Measurements from ENCODE around the gene MEDAG.

DNA sequence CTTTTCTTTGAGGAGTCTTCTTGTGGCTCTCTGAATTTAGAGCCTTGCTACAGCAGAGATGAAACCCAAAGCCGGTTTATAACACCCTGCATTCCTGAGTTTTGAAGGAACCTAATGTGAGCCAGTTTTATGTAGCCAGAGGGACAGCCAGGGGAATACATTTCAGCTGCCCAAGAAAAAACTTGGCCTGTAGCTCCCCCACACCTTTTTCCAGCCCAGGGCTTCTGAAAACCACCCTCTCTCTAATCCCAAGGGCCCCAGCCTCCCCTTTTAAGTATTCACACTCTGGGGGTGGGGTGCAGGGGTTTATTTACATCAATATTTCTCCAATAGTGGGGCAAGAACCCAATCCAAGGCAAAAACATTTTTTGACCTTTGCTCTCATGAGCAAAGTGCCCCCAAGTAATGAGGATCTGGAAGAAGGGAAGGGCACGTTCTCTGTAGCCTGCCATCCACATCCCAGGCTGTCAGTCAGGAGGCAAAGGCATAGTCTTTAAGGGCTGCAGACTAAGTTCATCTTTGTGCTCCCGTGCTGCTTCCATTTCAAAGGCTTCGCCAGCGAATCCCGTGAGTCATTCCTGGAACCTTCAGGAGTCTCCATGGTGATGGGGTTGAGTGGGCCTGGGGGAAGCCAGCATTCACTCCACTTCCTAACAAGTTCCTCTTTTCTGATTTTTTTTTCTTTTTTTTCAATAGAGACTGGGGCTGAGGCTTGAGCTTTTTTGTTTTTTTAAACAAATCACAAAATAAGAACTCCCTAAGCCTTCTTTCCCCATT, 33.2 kb upstream of the MEDAG start:
- TF ChIP-seq, protein P1, sequence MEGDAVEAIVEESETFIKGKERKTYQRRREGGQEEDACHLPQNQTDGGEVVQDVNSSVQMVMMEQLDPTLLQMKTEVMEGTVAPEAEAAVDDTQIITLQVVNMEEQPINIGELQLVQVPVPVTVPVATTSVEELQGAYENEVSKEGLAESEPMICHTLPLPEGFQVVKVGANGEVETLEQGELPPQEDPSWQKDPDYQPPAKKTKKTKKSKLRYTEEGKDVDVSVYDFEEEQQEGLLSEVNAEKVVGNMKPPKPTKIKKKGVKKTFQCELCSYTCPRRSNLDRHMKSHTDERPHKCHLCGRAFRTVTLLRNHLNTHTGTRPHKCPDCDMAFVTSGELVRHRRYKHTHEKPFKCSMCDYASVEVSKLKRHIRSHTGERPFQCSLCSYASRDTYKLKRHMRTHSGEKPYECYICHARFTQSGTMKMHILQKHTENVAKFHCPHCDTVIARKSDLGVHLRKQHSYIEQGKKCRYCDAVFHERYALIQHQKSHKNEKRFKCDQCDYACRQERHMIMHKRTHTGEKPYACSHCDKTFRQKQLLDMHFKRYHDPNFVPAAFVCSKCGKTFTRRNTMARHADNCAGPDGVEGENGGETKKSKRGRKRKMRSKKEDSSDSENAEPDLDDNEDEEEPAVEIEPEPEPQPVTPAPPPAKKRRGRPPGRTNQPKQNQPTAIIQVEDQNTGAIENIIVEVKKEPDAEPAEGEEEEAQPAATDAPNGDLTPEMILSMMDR (IDR thresholded peaks at IDR 0.05; ENCODE audit: insufficient read depth, low read length), result no peak
- TF ChIP-seq POLR2AphosphoS5 (IDR thresholded peaks at IDR 0.05; ENCODE audit: low read depth), result no peak

Measured in HL-60 (cell line).